Ishikawa (cell line): ENCODE results near the gene TRPM3.

Experiments used
- CEBPB ChIP-seq: IDR thresholded peaks from 2 replicates; pipeline ENCODE4 v1.6.1; 2012
- CREB1 ChIP-seq: IDR thresholded peaks from 2 replicates; pipeline ENCODE4 v1.6.1; 2012; ENCODE audit warnings: low read depth
- EGR1 ChIP-seq: IDR thresholded peaks from 2 replicates; pipeline ENCODE4 v1.6.1; 2012
- EP300 ChIP-seq: IDR thresholded peaks from 2 replicates; pipeline ENCODE4 v1.6.1; 2012; ENCODE audit warnings: borderline replicate concordance
- FOXM1 ChIP-seq: IDR thresholded peaks from 2 replicates; pipeline ENCODE4 v1.6.1; 2012; ENCODE audit warnings: low read depth, borderline replicate concordance
- MAX ChIP-seq: IDR thresholded peaks from 2 replicates; pipeline ENCODE4 v1.6.1; 2012
- NFIC ChIP-seq: IDR thresholded peaks from 2 replicates; pipeline ENCODE4 v1.6.1; 2012
- RAD21 ChIP-seq: IDR thresholded peaks from 2 replicates; pipeline ENCODE4 v1.6.1; 2012; ENCODE audit warnings: low read depth
- REST ChIP-seq: IDR thresholded peaks from 2 replicates; pipeline ENCODE4 v1.6.1; 2012; ENCODE audit warnings: low read depth, mild to moderate bottlenecking
- TAF1 ChIP-seq: IDR thresholded peaks from 2 replicates; pipeline ENCODE4 v1.6.1; 2012; ENCODE audit warnings: low read depth, mild to moderate bottlenecking
- TCF12 ChIP-seq: IDR thresholded peaks from 2 replicates; pipeline ENCODE4 v1.6.1; 2012; ENCODE audit warnings: low read depth
- TEAD4 ChIP-seq: IDR thresholded peaks from 2 replicates; pipeline ENCODE4 v1.6.1; 2012
- USF1 ChIP-seq: IDR thresholded peaks from 2 replicates; pipeline ENCODE4 v1.6.1; 2012
- YY1 ChIP-seq: IDR thresholded peaks from 2 replicates; pipeline ENCODE4 v1.6.1; 2012; ENCODE audit warnings: low read depth
- ZBTB7A ChIP-seq: IDR thresholded peaks from 2 replicates; pipeline ENCODE4 v1.6.1; 2012; ENCODE audit warnings: low read depth

The TRPM3 gene

GRCh38 chr9:70784456-70784855, 337.0 kb downstream of the TRPM3 start:
- TF ChIP-seq TAF1 (no peak), USF1 (no peak), FOXM1 (no peak), ZBTB7A (no peak), MAX (no peak)

GRCh38 chr9:70778568-70778967, 342.9 kb downstream of the TRPM3 start:
- TF ChIP-seq CEBPB (no peak), EGR1 (no peak), EP300 (no peak), TEAD4 (no peak), TCF12 (no peak), REST (no peak), ZBTB7A (no peak), FOXM1 (no peak), CREB1 (no peak), USF1 (no peak), RAD21 (no peak), TAF1 (no peak), YY1 (no peak), MAX (no peak), NFIC (no peak)

- no peak for TF ChIP-seq EP300
- TF ChIP-seq TAF1 = no peak
- TF ChIP-seq TCF12 = no peak
- no peak for TF ChIP-seq REST
- TF ChIP-seq RAD21 = no peak
- TF ChIP-seq MAX = no peak
- TF ChIP-seq CEBPB = no peak
- TF ChIP-seq NFIC = no peak
- TF ChIP-seq CREB1 = no peak
- no peak for TF ChIP-seq EGR1
- no peak for TF ChIP-seq TEAD4
- no peak for TF ChIP-seq FOXM1
- no peak for TF ChIP-seq ZBTB7A
- no peak for TF ChIP-seq YY1
- no peak for TF ChIP-seq USF1
These were observed 347.8 kb downstream of the TRPM3 start for GRCh38 chr9:70773579-70773978.

- TF ChIP-seq CEBPB (no peak), MAX (no peak), EP300 (no peak), TCF12 (no peak), EGR1 (no peak), ZBTB7A (no peak), NFIC (no peak), TAF1 (no peak), RAD21 (no peak), TEAD4 (no peak), YY1 (no peak), USF1 (no peak), FOXM1 (no peak), REST (no peak)
These were observed 348.8 kb downstream of the TRPM3 start for GRCh38 chr9:70772601-70773000.
